ENCODE results near the gene LIME1. TPM values are rescaled to one million over a fixed set of nuclear protein-coding genes. Genes with fewer than 3 reads are reported as not detected.
"Not testable (repeated sequence)": the region's sequence is repeated elsewhere in the genome, so short reads cannot be mapped to it uniquely, and the experiment has no call there.

The LIME1 gene
- total RNA-seq, 1 donor from 2014 or later, result 0.47 TPM

GRCh38 chr20:63718996-63719395, 17.5 kb upstream of the LIME1 start:
- peaks cover 3% of the 10 kb centered on the region for H3K36me3 ChIP-seq

GRCh38 chr20:63722967-63723622, 13.4 kb upstream of the LIME1 start:
- H4K20me1 ChIP-seq (ENCODE audit: low read depth), result peaks cover 12% of the 10 kb centered on the region
- H3F3A ChIP-seq (ENCODE audit: low read depth); H3K27me3 Mint-ChIP-seq (ENCODE audit: insufficient read depth, low read depth); H3K4me2 ChIP-seq; H3K9ac ChIP-seq; H3K4me3 Mint-ChIP-seq; H3K4me3 ChIP-seq; DNase-seq (ENCODE audit: low spot score); H3K36me3 ChIP-seq; H3K27me3 ChIP-seq; H3K27ac Mint-ChIP-seq; H2AFZ ChIP-seq (replicated peaks); H3K4me1 ChIP-seq; H3K27ac ChIP-seq; H3K4me1 Mint-ChIP-seq; H3K9me3 ChIP-seq (ENCODE audit: low read depth): not testable (repeated sequence)
- Mint-ChIP-seq H3K9me3 (peaks cover 27% of the 10 kb centered on the region), H3K36me3 (peaks cover 45% of the 10 kb centered on the region)
- peaks cover 39% of the 10 kb centered on the region for H3K79me2 ChIP-seq (ENCODE audit: low read depth)

More at GRCh38 chr20:63718996-63719395, 17.5 kb upstream of the LIME1 start:
- Histone ChIP-seq H3K27ac (no peak overlapping the region), H3K9me3 (ENCODE audit: low read depth) (no peaks in the 10 kb centered on the region), H4K20me1 (ENCODE audit: low read depth) (peaks cover 6% of the 10 kb centered on the region), H3K9ac (no peak overlapping the region), H3K4me1 (no peaks in the 10 kb centered on the region), H3K79me2 (ENCODE audit: low read depth) (peaks cover 68% of the 10 kb centered on the region), H3K4me3 (no peak overlapping the region), H3F3A (ENCODE audit: low read depth) (no peaks in the 10 kb centered on the region), H3K4me2 (no peak overlapping the region), H2AFZ (replicated peaks) (no peak overlapping the region), H3K27me3 (no peaks in the 10 kb centered on the region)
- no peak for DNase-seq (ENCODE audit: low spot score)
- Mint-ChIP-seq H3K9me3 (peaks cover 33% of the 10 kb centered on the region), H3K4me1 (no peaks in the 10 kb centered on the region), H3K4me3 (no peak overlapping the region), H3K27ac (no peak overlapping the region), H3K36me3 (peaks cover 52% of the 10 kb centered on the region), H3K27me3 (ENCODE audit: insufficient read depth, low read depth) (peaks cover 4% of the 10 kb centered on the region)
- no peak for TF ChIP-seq EZH2 (IDR thresholded peaks at IDR 0.05)
- TF ChIP-seq EZH2phosphoT487 (IDR thresholded peaks at IDR 0.05), result no peak
- TF ChIP-seq CTCF (IDR thresholded peaks at IDR 0.05), result no peak

GRCh38 chr20:63730189-63730733, 6.2 kb upstream of the LIME1 start:
- H3K4me1 ChIP-seq; H2AFZ ChIP-seq (replicated peaks); H3K4me1 Mint-ChIP-seq; H3K27ac ChIP-seq; H3K9me3 ChIP-seq (ENCODE audit: low read depth); H3K36me3 ChIP-seq; H3K27me3 Mint-ChIP-seq (ENCODE audit: insufficient read depth, low read depth); H3K27ac Mint-ChIP-seq; H3K4me2 ChIP-seq; H4K20me1 ChIP-seq (ENCODE audit: low read depth); H3K9me3 Mint-ChIP-seq; H3K27me3 ChIP-seq; DNase-seq (ENCODE audit: low spot score); H3K9ac ChIP-seq; H3K4me3 ChIP-seq; H3K79me2 ChIP-seq (ENCODE audit: low read depth); H3K4me3 Mint-ChIP-seq: not testable (repeated sequence)
- peaks cover 13% of the 10 kb centered on the region for H3F3A ChIP-seq (ENCODE audit: low read depth)
- H3K36me3 Mint-ChIP-seq, result peaks cover 24% of the 10 kb centered on the region

- Histone ChIP-seq H2AFZ (replicated peaks) (no peak overlapping the region), H3K36me3 (no peaks in the 10 kb centered on the region), H3K4me1 (no peaks in the 10 kb centered on the region), H3K4me2 (no peak overlapping the region), H3K79me2 (ENCODE audit: low read depth) (peaks cover 7% of the 10 kb centered on the region), H3F3A (ENCODE audit: low read depth) (peaks cover 13% of the 10 kb centered on the region), H3K9me3 (ENCODE audit: low read depth) (no peaks in the 10 kb centered on the region), H3K4me3 (no peak overlapping the region), H3K27ac (no peak overlapping the region), H3K27me3 (peaks cover 2% of the 10 kb centered on the region), H3K9ac (no peak overlapping the region), H4K20me1 (ENCODE audit: low read depth) (peaks cover 16% of the 10 kb centered on the region)
- H3K4me1 Mint-ChIP-seq, result no peaks in the 10 kb centered on the region
- H3K27ac Mint-ChIP-seq, result no peak overlapping the region
- H3K36me3 Mint-ChIP-seq, result peaks cover 17% of the 10 kb centered on the region
- H3K9me3 Mint-ChIP-seq, result peaks cover 2% of the 10 kb centered on the region
- DNase-seq (ENCODE audit: low spot score), result no peak
- no peak for TF ChIP-seq EZH2 (IDR thresholded peaks at IDR 0.05)
- TF ChIP-seq CTCF (IDR thresholded peaks at IDR 0.05), result no peak
- TF ChIP-seq EZH2phosphoT487 (IDR thresholded peaks at IDR 0.05), result no peak
- no peak overlapping the region for H3K4me3 Mint-ChIP-seq
- H3K27me3 Mint-ChIP-seq (ENCODE audit: insufficient read depth, low read depth), result peaks cover 5% of the 10 kb centered on the region
Observed at GRCh38 chr20:63731410-63731809, 5.1 kb upstream of the LIME1 start.
